NCI-H1417 treated with DMSO at 0.1 percent for 48 hours (cell line): ENCODE measurements around the gene HBZ.
"Not testable (repeated sequence)": the region's sequence is repeated elsewhere in the genome, so short reads cannot be mapped to it uniquely, and the experiment has no call there.

Experiments
- DNase-seq: peaks from one replicate; lab custom pipeline; 2025; lab: John Stamatoyannopoulos, UW

HBZ gene

GRCh38 chr16:179211-180092 is 27.0 kb downstream of the HBZ start:
- DNase-seq, result no peak

GRCh38 chr16:180101-180675 is 27.7 kb downstream of the HBZ start, which contains the start of gene HBQ1:
TSS of gene HBQ1 (plus strand) at chr16:180459. CDS start at chr16:180487, 28 bp downstream.
- no peak for DNase-seq

GRCh38 chr16:180681-181564 is 28.5 kb downstream of the HBZ start:
- no peak for DNase-seq

DNA sequence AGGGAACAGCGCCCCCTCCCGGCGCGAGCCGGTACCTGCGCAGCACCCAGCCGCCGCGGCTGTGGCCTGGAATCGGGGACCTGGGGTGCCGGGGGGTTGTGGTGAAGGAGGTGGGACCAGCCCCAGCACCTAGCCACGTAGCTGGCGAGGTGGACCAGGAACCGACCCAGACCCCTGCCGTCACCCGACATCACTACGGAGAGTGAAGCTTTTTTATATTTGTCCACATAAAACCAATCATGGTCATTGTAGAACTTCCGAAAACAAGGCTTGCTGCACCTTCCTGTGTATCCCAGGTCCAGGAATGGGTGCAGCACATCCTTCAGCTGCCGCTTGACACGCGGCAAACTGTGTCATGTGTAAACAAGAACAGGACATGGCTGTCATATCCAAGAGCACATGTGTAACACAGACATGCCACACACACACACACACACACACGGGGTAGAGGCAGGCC is 29.1 kb downstream of the HBZ start:
- DNase-seq, result no peak

GRCh38 chr16:183005-183404 is 30.6 kb downstream of the HBZ start:
- DNase-seq, result no peak

DNA sequence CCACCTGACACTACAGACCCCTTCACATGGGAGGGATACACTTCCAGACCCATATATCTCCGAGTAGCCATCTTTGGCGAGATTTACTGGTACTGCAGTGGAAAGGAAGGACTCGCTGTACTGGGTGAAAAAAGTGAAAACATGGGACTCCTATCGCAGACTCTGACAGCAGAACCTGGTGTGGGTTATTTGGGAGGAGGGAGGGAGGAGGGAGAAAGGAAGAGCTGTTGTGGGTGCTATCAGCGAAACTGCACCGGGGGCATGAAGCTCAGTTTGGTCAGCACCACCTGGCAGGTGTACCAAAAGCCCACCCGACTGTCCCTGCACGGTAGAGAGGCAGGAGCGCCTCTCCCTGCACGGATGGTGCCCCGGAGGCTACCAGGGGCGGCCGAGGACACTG is 32.8 kb downstream of the HBZ start:
- DNase-seq, result no peak

- DNase-seq, result no peak
Observed at GRCh38 chr16:185691-186090, 33.2 kb downstream of the HBZ start.

DNA sequence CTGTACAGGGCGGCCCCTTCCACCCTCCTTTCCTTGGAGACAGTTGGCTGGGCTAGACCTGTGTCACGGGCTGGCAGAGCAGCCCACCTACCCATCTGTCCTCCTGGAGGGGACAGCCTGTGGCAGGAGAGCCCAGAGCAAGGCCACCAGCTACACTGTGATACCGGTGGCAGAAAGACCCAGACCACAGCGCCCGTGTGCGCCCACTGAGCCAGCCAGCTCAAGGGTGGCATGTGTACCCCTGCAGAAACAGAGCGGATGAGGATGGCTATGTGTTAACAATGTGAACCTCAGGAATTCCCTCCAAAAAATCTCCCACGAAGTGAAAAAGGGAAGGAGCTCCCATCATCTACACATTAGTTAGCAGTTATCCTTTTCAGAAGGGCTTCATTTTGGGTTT is 34.9 kb downstream of the HBZ start:
- DNase-seq, result no peak

GRCh38 chr16:188674-189073 is 36.2 kb downstream of the HBZ start:
- DNase-seq, result no peak

DNA sequence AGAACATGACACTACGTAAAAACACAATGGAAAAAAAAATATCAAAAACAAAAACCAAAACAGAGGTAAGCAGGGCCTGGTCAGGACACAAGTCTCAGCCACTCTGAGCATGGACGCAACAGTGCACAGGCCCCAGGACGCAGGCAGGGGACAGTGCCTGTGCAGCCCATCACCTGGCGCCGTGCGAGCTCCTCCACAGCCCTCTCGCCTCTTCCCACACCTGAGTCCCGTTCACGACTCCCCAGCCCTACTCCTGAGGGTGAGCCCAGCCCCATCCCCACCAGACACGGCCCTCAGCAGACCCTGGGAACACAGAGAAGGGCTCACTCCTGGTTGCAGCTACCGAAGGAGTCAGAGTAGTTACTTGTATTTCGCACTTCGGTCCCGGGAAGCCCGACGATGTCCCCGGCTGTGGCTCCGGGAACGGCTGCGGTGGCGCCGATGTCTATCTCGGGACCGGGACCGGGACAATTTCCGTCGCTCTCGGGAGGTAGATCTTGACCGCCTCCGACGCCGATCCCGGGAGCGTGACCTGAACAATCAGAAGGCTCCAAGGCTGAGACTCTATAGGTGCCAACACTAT is 37.3 kb downstream of the HBZ start:
- DNase-seq, result no peak

DNA sequence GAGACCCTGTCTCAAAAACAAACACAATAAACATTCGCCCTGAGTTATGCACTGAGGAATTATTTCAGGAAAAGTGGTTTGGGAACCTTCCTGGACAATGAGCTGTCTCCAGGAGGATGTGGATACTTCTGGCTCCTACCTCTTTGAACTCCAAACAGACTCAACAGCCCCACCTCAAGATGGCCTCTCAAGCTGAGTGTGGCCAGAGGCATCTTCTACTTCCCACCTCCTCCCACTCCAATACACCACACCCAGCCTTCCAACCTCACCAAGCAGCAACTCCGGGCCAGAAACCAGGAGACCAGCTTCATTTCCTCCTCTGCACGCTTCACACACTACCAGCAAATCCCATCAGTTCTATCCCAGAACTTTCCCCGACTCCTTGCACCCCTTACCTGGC is 39.4 kb downstream of the HBZ start:
- DNase-seq, result no peak

GRCh38 chr16:192686-193085 is 40.2 kb downstream of the HBZ start:
- no peak for DNase-seq

DNA sequence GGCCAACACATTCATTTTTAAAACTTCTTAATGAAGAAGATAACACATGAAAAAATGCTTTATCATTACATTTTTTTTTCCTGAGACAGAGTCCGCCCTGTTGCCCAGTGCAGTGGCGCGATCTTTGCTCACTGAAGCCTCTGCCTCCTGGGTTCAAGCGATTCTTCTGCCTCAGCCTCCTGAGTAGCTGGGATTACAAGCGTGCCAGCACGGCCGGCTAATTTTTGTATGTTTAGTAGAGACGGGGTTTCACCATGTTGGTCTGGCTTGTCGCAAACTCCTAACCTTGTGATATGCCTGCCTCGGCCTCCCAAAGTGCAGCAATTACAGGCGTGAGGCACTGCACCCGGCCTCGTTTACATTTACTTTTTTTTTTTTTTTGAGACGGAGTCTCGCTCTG is 41.0 kb downstream of the HBZ start:
- DNase-seq, result no peak

DNA sequence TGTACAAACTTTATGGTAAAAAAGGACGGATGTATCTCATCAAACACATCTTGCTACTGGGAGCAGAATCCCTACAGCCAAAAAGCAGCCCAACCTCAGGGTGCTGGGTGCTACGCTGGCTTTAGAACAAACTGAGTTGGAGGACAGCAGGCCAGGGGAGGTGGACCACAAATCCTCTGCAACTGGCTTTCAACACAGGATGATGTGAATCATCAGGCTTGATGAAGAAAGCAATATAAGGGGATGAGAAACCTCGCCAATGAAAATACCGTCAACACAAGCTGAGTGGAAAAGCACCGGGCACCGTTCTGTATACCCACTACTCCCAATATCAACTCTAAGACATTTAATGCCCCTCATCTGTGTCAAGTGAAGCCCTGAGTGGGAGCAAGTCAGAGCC is 42.1 kb downstream of the HBZ start:
- DNase-seq, result no peak

- DNase-seq, result no peak
Observed at GRCh38 chr16:200388-200787, 47.9 kb downstream of the HBZ start.

- DNase-seq, result no peak
Observed at GRCh38 chr16:203246-203645, 50.8 kb downstream of the HBZ start.

GRCh38 chr16:204046-204445 is 51.6 kb downstream of the HBZ start:
- DNase-seq, result not testable (repeated sequence)
